CD14-positive monocyte (primary cell): Measurements from ENCODE around the gene STRN. TPM values are rescaled to one million over a fixed set of nuclear protein-coding genes. Genes with fewer than 3 reads are reported as not detected.

Experiments used
- DNase-seq, 3 donors: peaks; one replicate each; pipeline ENCODE4 v3.0.0-alpha.2; 2011 to 2022
- H2AFZ ChIP-seq: 2 replicates; pipeline ENCODE4 v1.6.0; 2012; ENCODE audit warnings: mild to moderate bottlenecking, low read depth, low read length, inconsistent platforms; ENCODE audit not compliant: insufficient read depth, poor library complexity, severe bottlenecking
- H3K27ac ChIP-seq, 2 donors: 1 replicate in 1 of 2; 2 replicates in 1 of 2; pipeline ENCODE4 v1.5.1; 2012 to 2013; ENCODE audit warnings: low read length in 2 of 2, control low read depth in 1 of 2, inconsistent platforms in 1 of 2, low read depth in 1 of 2, mild to moderate bottlenecking in 1 of 2
- H3K27me3 ChIP-seq, 2 donors: one replicate each; pipeline versions ENCODE4 v1.6.0 to v1.6.1; 2011 to 2013; ENCODE audit warnings: low read length in 2 of 2; ENCODE audit not compliant: control insufficient read depth in 2 of 2, insufficient read depth in 2 of 2
- H3K36me3 ChIP-seq, 2 donors: replicated peaks in 1 of 2; 1 replicate in 1 of 2; 2 replicates in 1 of 2; pipeline versions ENCODE4 v1.5.1 to v1.6.1; 2012 to 2013; ENCODE audit warnings: low read length in 2 of 2, control low read depth in 1 of 2, inconsistent platforms in 1 of 2, mild to moderate bottlenecking in 1 of 2; ENCODE audit not compliant: insufficient read depth in 2 of 2, control insufficient read depth in 1 of 2
- H3K4me1 ChIP-seq, 2 donors: 1 replicate in 1 of 2; 2 replicates in 1 of 2; pipeline versions ENCODE4 v1.5.1 to v1.6.1; 2012 to 2013; ENCODE audit warnings: low read length in 2 of 2, control low read depth in 1 of 2, inconsistent platforms in 1 of 2, mild to moderate bottlenecking in 1 of 2, moderate library complexity in 1 of 2; ENCODE audit not compliant: insufficient read depth in 2 of 2, control insufficient read depth in 1 of 2
- H3K4me2 ChIP-seq: replicated peaks from 2 replicates; pipeline ENCODE3; 2012; ENCODE audit warnings: low read length, moderate library complexity, mild to moderate bottlenecking; ENCODE audit not compliant: poor library complexity, severe bottlenecking; ENCODE audit errors: extremely low read depth
- H3K4me3 ChIP-seq, 3 experiments: fragments of 200-600 bp in 1 of 3; sonication (generic) in 1 of 3; replicated peaks in 1 of 3; 1 replicate in 2 of 3; 2 replicates in 1 of 3; pipeline ENCODE4 v1.5.1; 2011 to 2013; ENCODE audit warnings: low read length in 3 of 3, mild to moderate bottlenecking in 3 of 3, control low read depth in 2 of 3, low read depth in 2 of 3, inconsistent platforms in 1 of 3, moderate library complexity in 1 of 3
- H3K79me2 ChIP-seq: 2 replicates; pipeline ENCODE4 v1.6.0; 2012; ENCODE audit warnings: mild to moderate bottlenecking, control low read depth, inconsistent platforms, low read length, moderate library complexity; ENCODE audit not compliant: insufficient read depth
- H3K9ac ChIP-seq: 2 replicates; pipeline ENCODE4 v1.6.0; 2017; ENCODE audit warnings: low read length, mild to moderate bottlenecking; ENCODE audit not compliant: insufficient read depth, poor library complexity, severe bottlenecking
- H3K9me3 ChIP-seq, 2 donors: replicated peaks in 1 of 2; 1 replicate in 1 of 2; 2 replicates in 1 of 2; pipeline versions ENCODE4 v1.5.1 to v1.6.1; 2012 to 2013; ENCODE audit warnings: low read length in 2 of 2, control low read depth in 1 of 2; ENCODE audit not compliant: control insufficient read depth in 1 of 2, insufficient read depth in 1 of 2
- H4K20me1 ChIP-seq: 2 replicates; pipeline ENCODE4 v1.6.0; 2012; ENCODE audit warnings: mild to moderate bottlenecking, low read length, control low read depth, moderate library complexity; ENCODE audit not compliant: insufficient read depth
- H3K27ac Mint-ChIP-seq, 7 donors: one replicate each; pipeline ENCODE4 v1.8.0; 2020; ENCODE audit warnings: mild to moderate bottlenecking in 7 of 7, mixed read lengths in 7 of 7, moderate library complexity in 6 of 7, inconsistent platforms in 2 of 7
- H3K27me3 Mint-ChIP-seq, 3 donors: one replicate each; pipeline ENCODE4 v1.8.0; 2021 to 2022; ENCODE audit warnings: low read depth in 3 of 3, mild to moderate bottlenecking in 3 of 3, mixed read lengths in 3 of 3, moderate library complexity in 3 of 3, inconsistent platforms in 1 of 3
- H3K36me3 Mint-ChIP-seq, 2 donors: one replicate each; pipeline ENCODE4 v1.8.0; 2020; ENCODE audit warnings: mixed read lengths in 2 of 2, inconsistent platforms in 1 of 2, mild to moderate bottlenecking in 1 of 2
- H3K4me1 Mint-ChIP-seq: one replicate; pipeline ENCODE4 v1.8.0; 2020; ENCODE audit warnings: mild to moderate bottlenecking, mixed read lengths
- H3K4me3 Mint-ChIP-seq, 2 donors: one replicate each; pipeline ENCODE4 v1.8.0; 2020; ENCODE audit warnings: mild to moderate bottlenecking in 2 of 2, mixed read lengths in 2 of 2, moderate library complexity in 1 of 2
- H3K9me3 Mint-ChIP-seq, 7 donors: one replicate each; pipeline ENCODE4 v1.8.0; 2020 to 2022; ENCODE audit warnings: mixed read lengths in 7 of 7, mild to moderate bottlenecking in 6 of 7, moderate library complexity in 6 of 7, inconsistent platforms in 2 of 7
- CTCF ChIP-seq: fragments of 200-600 bp; IDR thresholded peaks from one replicate; pipeline ENCODE4 v1.8.0; 2022; ENCODE audit warnings: antibody characterized with exemption, mild to moderate bottlenecking
- WGBS: methylation state at CpG from one replicate; pipeline ENCODE4 v1.1.5; 2013; ENCODE audit warnings: missing lambda C conversion rate; ENCODE audit not compliant: insufficient coverage; 5-methylcytosine and 5-hydroxymethylcytosine counted together
- intact Hi-C, 2 donors: fragments of 100-400 bp; cut with micrococcal nuclease; formaldehyde crosslinking; loops; one replicate each; pipeline versions ENCODE4 v1.15.0 to v1.15.1; 2023
- polyA plus RNA-seq, 3 donors: library from polyadenylated mRNA; depleted of rRNA in 1 of 3; unstranded in 2 of 3; stranded (reverse) in 1 of 3; fragments of 300-500 nt in 2 of 3; fragments of >200 nt in 1 of 3; fragmentation: Illumina TruSeq in 2 of 3; gene quantifications; 1 replicate in 2 of 3; 2 replicates in 1 of 3; pipeline ENCODE4 v1.2.3, GENCODE V29; 2012 to 2021

STRN gene
- polyA plus RNA-seq, 3 donors: 7.0 to 15.7 (median 10.7) TPM

DNA sequence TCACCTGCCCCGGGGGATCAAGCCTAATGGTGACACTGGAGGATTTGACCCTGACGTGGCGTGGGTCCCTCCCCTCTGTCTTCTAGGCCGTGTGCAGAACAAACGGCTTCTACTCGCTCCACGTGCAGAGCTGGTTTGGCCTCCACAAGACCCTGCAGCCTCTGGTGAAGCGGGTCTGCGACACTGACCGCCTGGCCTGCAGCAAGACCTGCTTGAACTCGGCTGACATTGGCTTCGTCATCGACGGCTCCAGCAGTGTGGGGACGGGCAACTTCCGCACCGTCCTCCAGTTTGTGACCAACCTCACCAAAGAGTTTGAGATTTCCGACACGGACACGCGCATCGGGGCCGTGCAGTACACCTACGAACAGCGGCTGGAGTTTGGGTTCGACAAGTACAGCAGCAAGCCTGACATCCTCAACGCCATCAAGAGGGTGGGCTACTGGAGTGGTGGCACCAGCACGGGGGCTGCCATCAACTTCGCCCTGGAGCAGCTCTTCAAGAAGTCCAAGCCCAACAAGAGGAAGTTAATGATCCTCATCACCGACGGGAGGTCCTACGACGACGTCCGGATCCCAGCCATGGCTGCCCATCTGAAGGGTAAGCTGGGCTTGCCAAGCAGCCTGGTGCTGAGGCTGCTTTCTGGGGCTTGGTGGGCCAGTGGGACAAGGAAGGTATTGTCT, 157.8 kb downstream of the STRN start:
- intact Hi-C loops: no loop called here
- H3K36me3 ChIP-seq: no peaks in the 10 kb centered on the region
- H3K4me1 ChIP-seq: no peaks in the 10 kb centered on the region
- H4K20me1 ChIP-seq: no peaks in the 10 kb centered on the region
- no peak overlapping the region for H3K4me3 Mint-ChIP-seq
- H3K4me3 ChIP-seq: no peak overlapping the region
- H2AFZ ChIP-seq: no peak overlapping the region
- no peak overlapping the region for H3K27ac ChIP-seq
- no peak for DNase-seq
- WGBS: 97% methylated on average over 35 of the region's 35 CpGs
- no peaks in the 10 kb centered on the region for H3K4me1 Mint-ChIP-seq
- peaks cover 0 to 3% (median 0%) of the 10 kb centered on the region in 3 donors for H3K27me3 Mint-ChIP-seq
- H3K9ac ChIP-seq: no peak overlapping the region
- TF ChIP-seq CTCF: no peak
- no peaks in the 10 kb centered on the region for H3K36me3 Mint-ChIP-seq
- no peak overlapping the region for H3K4me2 ChIP-seq
- no peak overlapping the region for H3K27ac Mint-ChIP-seq
- no peaks in the 10 kb centered on the region for H3K27me3 ChIP-seq
- no peaks in the 10 kb centered on the region for H3K79me2 ChIP-seq
- peaks cover 0 to 6% (median 0%) of the 10 kb centered on the region in 7 donors for H3K9me3 Mint-ChIP-seq
- H3K9me3 ChIP-seq: peaks cover 0 to 7% of the 10 kb centered on the region in 2 donors

DNA sequence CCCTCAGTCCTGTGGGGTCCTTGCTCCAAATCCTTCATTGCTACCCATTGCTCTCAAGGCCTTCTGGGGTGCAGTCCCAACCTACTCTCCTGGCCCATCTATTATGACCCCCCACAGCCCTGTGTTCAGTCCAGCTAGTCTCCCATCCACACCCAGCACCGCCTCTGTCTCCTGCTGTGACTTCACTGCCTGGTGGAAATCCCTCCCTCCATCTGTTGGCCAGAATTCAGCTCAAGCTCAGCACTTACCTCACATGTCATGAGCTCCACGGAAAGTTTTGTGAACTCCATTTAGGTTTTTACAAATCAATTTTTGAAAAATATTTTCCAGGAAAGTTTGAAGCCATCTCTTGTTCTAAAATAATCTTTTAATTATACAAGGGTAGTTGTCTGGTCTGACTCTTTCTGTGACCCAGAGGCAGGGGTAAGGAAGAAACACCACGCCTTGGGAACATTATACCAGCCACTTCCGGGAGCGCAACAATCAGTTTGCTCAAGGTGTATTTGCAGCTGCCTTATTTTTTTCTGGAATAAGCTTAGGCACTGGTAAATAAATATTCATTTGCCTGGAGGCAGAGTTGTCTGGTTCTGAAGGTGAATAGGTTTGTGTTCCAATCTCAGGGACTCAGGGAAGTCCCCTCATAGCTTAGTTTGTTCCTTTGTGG, 159.0 kb downstream of the STRN start:
- Histone ChIP-seq H3K9ac (no peak overlapping the region), H3K4me3 (no peak overlapping the region), H3K27ac (no peak overlapping the region), H3K4me1 (no peaks in the 10 kb centered on the region), H4K20me1 (no peaks in the 10 kb centered on the region), H3K79me2 (no peaks in the 10 kb centered on the region), H3K27me3 (no peaks in the 10 kb centered on the region), H3K4me2 (no peak overlapping the region), H3K9me3 (peaks cover 0 to 7% of the 10 kb centered on the region in 2 donors), H3K36me3 (no peaks in the 10 kb centered on the region), H2AFZ (no peak overlapping the region)
- H3K9me3 Mint-ChIP-seq: peaks cover 0 to 9% (median 0%) of the 10 kb centered on the region in 7 donors
- no peak for TF ChIP-seq CTCF
- H3K27ac Mint-ChIP-seq: no peak overlapping the region
- no peaks in the 10 kb centered on the region for H3K36me3 Mint-ChIP-seq
- H3K4me1 Mint-ChIP-seq: no peaks in the 10 kb centered on the region
- 100% methylated on average over 1 of the region's 5 CpGs for WGBS
- DNase-seq: no peak
- intact Hi-C loops: no loop called here
- H3K4me3 Mint-ChIP-seq: no peak overlapping the region
- peaks cover 0 to 3% (median 0%) of the 10 kb centered on the region in 3 donors for H3K27me3 Mint-ChIP-seq
